ENCODE results near the gene C2orf72.
"Not testable (repeated sequence)": the region's sequence is repeated elsewhere in the genome, so short reads cannot be mapped to it uniquely, and the experiment has no call there.

Gene C2orf72

GRCh38 chr2:231067531-231067930, 30.2 kb downstream of the C2orf72 start:
- not testable (repeated sequence) for DNase-seq (ENCODE audit: extremely low read depth in 1 of 2, low read depth in 1 of 2)

- DNase-seq (ENCODE audit: extremely low read depth in 1 of 2, low read depth in 1 of 2), result no peak
These were observed 31.4 kb downstream of the C2orf72 start for GRCh38 chr2:231068525-231069222.

GRCh38 chr2:231069379-231070054, 32.2 kb downstream of the C2orf72 start:
- no peak for DNase-seq (ENCODE audit: extremely low read depth in 1 of 2, low read depth in 1 of 2)

- no peak for DNase-seq (ENCODE audit: extremely low read depth in 1 of 2, low read depth in 1 of 2)
These were observed 47.2 kb downstream of the C2orf72 start for GRCh38 chr2:231084565-231084964.

GRCh38 chr2:231088754-231089153, 51.4 kb downstream of the C2orf72 start:
- DNase-seq (ENCODE audit: extremely low read depth in 1 of 2, low read depth in 1 of 2), result no peak

GRCh38 chr2:231093933-231094332, 56.6 kb downstream of the C2orf72 start:
- no peak for DNase-seq (ENCODE audit: extremely low read depth in 1 of 2, low read depth in 1 of 2)

GRCh38 chr2:231094736-231095346, 57.5 kb downstream of the C2orf72 start:
- DNase-seq (ENCODE audit: extremely low read depth in 1 of 2, low read depth in 1 of 2), result no peak

All from stimulated activated CD8-positive, alpha-beta memory T cell treated with anti-CD3 and anti-CD28 coated beads, Interleukin-7, amount 100 ng/mL, for 48 hours (primary cell).